Measurements from ENCODE around the gene ZNF277. TPM values are rescaled to one million over a fixed set of nuclear protein-coding genes. Genes with fewer than 3 reads are reported as not detected.

The ZNF277 gene
- total RNA-seq, 1 donor from 2014 or later = 20.6 TPM

GRCh38 chr7:112185005-112185834 lies 21.3 kb upstream of the ZNF277 start:
- no peak for DNase-seq (ENCODE audit: low spot score)

DNA sequence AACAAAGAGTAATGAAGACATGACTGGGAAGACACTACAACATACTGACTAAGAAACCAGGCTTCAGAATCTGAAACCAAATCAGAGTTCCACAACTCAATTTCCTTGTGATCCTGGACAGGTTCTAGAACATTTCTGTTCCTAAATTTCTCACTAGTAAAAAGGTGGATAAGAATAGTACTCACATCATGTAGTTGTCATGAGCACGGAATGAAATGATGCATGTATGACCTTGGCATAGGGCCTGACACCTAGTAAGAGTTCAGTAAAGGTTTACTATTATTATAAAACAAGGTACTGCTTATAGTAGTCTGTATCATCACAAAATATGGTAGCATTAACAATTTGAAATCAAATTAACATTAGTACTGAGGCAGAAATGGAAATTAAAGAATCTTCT lies 20.2 kb upstream of the ZNF277 start:
- no peak for DNase-seq (ENCODE audit: low spot score)

GRCh38 chr7:112188257-112188656 lies 18.2 kb upstream of the ZNF277 start:
- no peak for DNase-seq (ENCODE audit: low spot score)

DNA sequence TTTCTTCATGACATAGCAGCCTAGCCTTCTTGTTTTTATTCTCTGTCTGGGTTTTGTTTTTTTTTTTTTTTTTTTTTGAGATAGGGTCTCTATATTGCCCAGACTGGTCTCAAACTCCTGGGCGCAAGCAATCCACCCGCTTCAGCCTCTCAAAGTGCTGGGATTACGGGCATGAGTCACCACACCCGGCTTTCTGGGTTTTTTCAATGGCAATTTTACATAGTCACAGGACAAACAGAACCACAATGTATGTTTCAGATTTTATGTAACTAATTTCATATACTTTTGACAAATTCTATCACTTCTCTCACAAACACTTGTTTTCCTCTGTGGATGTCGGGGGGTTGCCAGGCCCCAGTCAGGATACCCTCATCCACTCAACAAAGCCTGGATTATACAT lies 16.8 kb upstream of the ZNF277 start:
- no peak for DNase-seq (ENCODE audit: low spot score)

DNA sequence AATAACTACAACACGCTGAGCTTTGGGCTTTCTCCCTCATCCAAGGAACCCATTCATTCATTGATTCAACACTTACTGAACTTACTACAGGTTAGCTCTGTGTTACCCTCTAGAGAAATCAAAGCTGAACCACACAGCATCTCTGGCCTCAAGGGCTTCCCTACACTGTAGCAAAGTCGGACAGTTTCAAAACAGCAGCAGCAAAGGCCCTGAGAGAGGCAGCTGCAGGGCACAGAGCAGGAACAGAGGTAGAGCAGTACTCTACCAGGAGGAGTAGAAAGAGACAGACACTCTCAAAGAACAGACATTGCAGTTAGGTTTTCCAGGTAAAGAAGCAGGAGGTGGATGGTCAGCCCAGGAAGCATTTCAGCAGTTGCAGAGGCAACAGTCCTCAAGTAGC lies 16.4 kb upstream of the ZNF277 start:
- DNase-seq (ENCODE audit: low spot score) = no peak

DNA sequence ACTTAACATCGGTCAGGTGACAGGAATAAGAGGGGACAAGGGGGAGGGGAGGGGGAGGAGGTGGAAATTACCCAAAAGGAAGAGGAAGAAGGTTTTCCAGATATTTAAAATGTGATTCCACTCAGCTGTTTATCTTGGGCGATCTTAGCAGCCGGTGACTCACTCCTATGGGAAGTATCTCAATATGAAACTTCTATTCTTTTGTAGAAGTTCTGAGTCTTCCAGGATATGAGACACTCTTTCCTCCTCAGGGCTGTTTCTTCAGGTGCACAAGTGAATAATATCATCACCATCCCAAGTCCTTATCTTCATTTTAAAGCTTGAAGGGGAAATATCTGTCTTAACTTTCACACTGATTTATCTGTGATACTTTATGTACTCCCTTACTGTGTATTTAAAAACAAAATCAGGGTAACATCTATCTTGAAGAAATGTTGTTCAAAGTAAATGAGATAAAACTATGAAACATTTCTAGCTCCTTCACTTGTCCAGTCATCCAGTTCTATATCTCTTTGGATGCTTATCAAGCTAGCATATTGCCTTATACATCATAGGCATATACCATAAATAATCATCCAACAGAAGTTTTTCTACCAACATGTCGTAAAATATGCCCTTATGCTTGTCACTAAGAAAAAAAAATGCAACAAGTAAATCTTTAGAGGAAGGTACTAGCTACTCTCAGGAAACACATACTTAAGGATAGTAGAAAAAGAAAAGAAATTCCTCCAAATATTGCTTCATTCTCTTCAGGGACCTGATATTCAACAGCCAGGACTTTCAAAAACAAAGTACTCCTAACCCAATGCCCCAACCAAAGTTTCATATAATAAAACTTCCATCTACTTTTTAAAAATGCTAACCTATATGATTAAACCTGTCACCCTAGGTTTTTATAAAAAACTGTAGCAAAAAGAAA lies 14.0 kb upstream of the ZNF277 start:
- no peak for DNase-seq (ENCODE audit: low spot score)

GRCh38 chr7:112193915-112194502 lies 12.5 kb upstream of the ZNF277 start:
- no peak for DNase-seq (ENCODE audit: low spot score)

- DNase-seq (ENCODE audit: low spot score) = no peak
Observed at GRCh38 chr7:112195717-112196116, 10.8 kb upstream of the ZNF277 start.

GRCh38 chr7:112197322-112197721 lies 9.2 kb upstream of the ZNF277 start:
- DNase-seq (ENCODE audit: low spot score) = no peak

GRCh38 chr7:112199035-112199655 lies 7.3 kb upstream of the ZNF277 start:
- DNase-seq (ENCODE audit: low spot score) = no peak

GRCh38 chr7:112199672-112200071 lies 6.8 kb upstream of the ZNF277 start:
- DNase-seq (ENCODE audit: low spot score) = no peak

- DNase-seq (ENCODE audit: low spot score) = no peak
Observed at GRCh38 chr7:112201411-112201810, 5.1 kb upstream of the ZNF277 start.

GRCh38 chr7:112201839-112202238 lies 4.7 kb upstream of the ZNF277 start:
- no peak for DNase-seq (ENCODE audit: low spot score)

DNA sequence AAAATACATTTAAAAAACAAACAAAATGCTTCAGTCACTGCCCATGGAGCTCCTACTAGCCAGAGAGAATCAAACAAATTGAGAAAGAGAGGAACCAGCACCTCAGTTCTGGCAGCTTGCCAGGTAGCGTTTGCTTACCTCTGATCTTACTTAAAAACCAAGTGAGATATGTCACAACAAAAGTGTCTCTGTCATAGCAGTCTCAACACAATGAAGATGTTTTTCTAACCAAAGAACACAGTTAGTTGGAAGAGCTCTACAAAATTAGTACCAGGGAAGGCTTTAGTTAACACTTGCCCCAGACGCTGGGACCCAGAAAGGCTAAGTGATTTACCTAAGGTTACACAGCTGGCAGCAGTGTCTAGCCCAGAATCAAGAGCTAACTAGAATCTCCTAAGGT lies 3.7 kb upstream of the ZNF277 start:
- DNase-seq (ENCODE audit: low spot score) = no peak

- DNase-seq (ENCODE audit: low spot score) = no peak
Observed at GRCh38 chr7:112203365-112203739, 3.1 kb upstream of the ZNF277 start.

- no peak for DNase-seq (ENCODE audit: low spot score)
Observed at GRCh38 chr7:112204499-112205342, 1.8 kb upstream of the ZNF277 start.

DNA sequence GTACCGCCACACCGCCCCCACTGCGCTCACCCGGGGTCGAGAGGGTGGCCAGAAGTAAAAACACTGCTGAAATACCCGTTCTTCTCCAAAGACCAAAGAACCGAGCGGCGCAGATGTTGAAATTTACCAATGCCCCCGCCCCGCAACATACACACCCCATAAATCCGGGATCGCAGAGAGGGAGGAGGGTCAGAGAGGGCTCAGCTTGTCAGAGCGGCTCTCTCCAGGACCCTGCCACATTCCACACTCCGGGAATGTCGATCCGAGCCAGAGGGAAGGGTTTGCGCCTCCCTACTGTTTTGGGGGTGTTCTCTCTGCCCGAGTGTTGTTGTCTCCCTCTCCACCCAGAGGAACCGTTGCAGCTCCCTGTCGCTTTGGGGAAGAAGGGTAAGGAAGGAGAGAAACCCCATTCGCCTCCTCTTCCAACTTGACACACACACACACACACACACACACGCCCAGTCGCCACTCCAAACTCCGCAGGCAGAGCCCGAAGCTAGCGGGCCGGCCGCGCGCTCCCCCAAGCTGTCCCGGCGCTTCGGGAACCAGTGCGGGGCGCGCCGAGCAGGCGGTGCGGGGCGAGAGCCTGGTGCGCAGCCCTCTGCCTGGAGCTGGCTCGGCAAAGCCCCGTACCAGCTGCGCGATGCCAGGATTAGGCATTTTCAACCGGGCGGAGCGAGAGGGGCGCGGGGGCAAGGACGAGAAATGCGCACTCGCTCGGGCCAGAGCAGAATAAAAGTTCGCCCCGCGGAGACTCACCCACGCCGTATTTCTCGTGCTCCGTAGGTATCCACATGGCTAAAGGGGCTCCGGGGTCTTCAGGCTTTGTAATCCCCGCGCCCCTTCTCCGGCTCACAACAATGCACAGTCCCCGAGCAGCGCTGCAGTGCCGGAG lies 905 bp upstream of the ZNF277 start:
- peak; percentile 58 for DNase-seq (ENCODE audit: low spot score)

- no peak for DNase-seq (ENCODE audit: low spot score)
Observed at GRCh38 chr7:112206991-112207592, 597 bp downstream of the ZNF277 start.

- DNase-seq (ENCODE audit: low spot score) = no peak
Observed at GRCh38 chr7:112207765-112208164, 1.3 kb downstream of the ZNF277 start.

Measured in ureter (tissue), 1 donor.